HG03139 (cell line): Measurements from ENCODE around the gene MEIKIN.

Experiments
- ATAC-seq: cut with Tn5 transposase; IDR thresholded peaks from one replicate; pipeline ENCODE4 v1.9.1; 2021; ENCODE audit not compliant: unreplicated experiment

The MEIKIN gene, protein sequence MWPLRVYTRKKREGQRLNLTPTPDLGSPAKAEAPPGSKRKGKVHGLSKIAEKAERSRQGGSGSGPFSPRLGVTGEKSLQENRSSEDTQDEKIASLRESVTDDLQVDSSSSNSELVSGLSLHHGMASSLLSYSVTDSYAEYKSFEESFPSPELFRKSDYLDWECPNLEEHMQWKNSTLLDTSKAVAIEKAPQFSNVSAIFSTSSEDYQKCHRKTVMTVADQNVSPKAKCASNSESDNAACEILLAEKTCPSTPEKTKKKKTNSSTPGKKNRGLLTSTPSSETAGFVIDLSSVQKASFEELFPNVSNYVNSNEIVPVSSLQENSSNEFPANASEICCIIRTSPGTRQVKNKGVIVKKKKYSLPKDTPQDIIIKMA

DNA sequence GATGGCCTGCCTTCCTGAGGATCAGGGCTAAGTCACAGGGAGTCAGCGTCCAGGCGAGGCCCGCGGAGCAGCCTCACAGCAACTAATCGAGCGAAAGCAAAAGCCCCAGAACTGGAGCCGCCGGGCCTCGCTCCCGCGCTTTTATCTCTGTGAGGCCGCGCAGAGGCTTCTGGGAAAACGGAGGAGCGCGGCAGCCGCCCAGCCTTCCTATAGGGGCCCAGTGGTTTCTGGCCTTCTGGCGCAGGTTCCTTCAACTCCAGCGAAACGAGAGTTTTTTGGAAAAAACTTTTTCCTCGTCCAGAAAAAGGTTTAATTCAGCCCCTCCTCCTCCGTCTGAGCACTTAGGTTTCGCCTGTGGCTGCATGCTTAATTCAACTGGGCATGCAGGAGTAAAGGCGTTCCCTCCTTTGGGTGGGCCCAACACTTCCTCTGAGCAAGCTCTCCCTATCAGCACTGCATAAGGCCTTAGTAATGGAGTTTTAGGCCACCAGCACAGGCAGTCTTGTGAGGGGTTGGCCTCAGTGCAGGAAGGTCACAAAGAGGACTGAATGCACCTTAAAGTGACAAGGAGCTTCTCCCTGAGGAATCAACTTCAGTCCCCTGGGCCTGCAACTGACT is at the start of gene MEIKIN:
TSS of gene MEIKIN (minus strand) at position 113 of the 618 bp plus-strand sequence. CDS start 158 bp downstream, outside the sequence.
- no peak for ATAC-seq

DNA sequence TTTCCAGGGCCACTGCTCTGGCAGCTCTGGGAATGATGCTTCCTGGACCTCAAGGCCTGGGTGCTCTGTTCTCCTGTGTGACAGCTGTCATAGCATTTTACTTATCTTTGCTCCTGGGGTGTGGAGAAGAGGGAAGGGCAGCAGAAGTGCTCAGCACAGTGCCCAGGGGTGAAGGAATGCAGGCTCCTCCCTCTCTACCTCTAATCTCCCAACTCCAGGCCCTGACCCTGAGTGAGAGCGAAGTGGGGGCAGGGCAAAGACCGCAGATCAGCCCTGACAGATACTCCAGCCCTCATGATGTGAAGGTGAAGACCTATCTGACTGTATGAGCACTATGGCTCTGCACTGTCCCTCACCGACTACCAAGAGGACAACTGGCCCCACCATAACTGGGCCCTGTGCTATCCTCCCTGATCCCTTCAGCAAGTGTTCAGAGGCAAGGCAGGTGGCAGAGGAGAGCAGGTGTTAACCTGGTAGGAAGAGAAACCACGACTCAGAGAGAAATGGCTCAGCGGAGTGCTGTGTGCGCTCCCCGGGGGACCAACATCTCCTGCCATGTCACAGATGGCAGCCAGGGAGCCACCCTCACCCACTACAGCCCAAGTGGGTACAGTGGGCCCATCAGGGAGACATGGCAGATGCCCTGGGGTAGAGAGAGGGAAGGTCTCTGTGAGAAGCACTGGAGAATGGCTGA is 49.2 kb upstream of the MEIKIN start:
- no peak for ATAC-seq

DNA sequence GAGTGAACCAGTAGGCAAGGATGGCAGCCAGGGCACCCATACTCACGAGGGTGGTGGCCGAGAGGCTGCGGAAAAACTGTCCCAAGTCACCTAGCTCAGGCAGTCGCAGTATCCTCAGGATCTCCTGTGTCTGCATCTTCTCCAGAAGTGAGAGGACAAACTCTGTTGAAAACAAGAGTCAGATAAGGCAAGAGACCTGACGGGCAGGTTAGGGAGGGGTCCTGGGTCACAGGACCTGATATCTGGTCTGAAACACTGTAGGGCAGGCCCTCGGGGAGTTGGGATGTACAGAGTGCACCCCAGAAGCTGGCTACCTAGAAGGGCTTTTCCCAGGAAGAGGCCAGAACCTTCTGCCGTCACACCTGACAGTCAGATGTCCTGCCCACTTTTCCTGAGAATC is 48.6 kb upstream of the MEIKIN start:
- no peak for ATAC-seq

DNA sequence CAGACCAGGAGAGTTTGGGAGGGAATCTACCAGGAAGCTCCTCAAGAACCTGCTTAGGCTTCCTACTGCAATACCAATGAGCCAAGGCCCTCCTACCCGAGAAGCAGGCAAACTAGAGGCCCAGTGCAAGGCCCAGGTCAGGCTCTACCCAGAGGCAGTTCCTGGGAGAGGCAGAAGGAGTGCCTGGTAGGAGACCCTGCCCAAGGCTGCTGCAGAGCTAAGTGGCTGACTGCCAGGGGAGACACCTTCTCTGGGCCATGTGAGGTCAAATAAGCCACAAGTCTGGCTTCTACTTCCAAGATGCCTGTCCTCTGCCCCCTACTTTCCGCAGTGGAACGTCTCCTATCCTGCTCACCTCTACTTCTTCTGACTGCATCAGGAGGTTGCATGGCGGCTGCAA is 48.2 kb upstream of the MEIKIN start:
- no peak for ATAC-seq

DNA sequence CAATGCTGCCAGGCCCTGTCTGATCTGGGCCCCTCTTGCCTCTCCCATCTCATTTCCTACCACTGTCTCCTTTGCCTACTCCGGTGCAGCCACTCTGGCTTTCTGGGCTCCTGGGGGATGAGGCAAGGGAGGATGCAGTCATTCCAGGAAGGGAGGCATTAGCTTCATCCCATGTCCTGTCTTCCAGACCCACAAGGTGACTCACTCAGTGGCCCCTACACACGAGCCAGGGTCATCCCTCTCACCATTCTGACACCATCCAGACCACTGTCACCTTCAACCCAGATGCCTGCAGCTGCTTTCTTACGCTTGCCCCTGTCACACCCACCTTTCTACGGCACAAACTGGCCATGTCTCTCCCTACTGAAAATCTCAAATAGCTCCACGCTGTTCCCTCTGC is 46.9 kb upstream of the MEIKIN start:
- no peak for ATAC-seq

DNA sequence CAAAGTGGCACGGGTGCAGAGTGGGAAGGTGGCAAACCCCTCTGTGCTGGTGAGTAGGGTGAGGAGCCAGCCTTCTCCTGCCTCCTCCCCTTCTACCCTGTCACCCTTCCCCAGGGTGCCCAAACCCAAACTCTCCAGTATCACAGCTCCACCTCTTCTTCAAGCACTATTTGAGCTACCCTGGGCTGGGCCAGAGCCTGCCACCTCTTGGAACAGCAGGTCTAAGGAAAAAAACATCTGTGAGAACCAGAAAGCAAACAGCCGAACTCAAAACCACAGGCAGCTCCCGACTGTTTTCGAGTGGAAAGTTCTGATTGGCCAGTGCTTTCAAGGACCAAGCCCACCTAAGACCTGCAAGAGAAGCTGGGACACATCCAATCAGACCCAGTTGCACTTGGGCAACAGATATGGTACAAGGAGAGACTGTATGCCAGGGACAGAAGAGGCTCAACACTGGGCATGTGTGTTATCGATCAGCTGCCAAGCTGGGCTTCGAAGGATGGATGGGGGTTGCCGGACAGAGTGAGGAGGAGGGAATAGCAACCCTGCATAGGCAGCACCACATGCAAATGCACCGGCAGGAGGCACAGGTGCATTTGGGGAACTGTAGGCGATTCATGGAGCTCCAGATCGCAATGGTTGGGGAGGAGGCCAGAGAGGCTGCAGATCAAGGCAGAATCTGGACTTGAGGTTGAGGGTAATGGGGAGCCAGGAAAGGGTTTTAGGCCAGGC is 46.3 kb upstream of the MEIKIN start:
- ATAC-seq = no peak

DNA sequence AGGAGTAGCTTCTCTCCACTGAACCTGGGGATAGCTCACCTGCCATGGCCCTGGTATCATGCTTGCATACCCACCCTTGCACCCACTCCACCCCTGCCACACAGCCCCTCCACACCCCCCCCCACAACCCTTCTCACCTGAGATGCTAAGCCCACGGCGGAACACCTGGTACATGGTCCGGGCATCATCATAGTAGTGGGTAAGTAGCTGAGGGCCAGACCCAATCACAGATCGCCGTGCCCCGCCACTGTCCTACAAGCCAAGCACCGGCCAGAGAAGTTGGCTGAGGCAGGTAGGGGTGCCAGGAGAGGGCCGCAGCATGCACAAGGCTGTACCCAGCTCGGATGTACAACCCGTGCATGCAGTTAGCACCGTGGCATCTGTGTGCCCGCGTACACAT is 45.3 kb upstream of the MEIKIN start:
- ATAC-seq = no peak

DNA sequence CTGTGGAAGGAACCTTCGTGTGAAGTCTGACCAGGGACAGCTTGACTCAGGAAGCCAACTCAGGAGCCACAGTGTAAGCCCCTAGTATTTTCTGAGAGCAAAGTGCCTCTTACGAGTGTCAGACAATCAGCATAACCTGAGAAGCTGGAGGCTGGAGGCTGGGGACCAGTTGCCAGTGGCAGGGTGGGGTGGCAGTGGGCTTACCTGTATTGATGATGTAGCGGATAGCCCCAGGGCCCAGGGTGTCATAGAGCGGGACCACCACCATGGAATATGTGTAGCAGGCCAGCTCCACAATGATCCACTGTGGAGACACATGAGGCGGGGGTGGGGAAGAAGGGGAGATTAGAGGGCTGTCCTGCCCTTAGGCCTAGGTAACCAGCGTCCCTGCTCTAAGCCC is 43.1 kb upstream of the MEIKIN start:
- ATAC-seq = no peak

DNA sequence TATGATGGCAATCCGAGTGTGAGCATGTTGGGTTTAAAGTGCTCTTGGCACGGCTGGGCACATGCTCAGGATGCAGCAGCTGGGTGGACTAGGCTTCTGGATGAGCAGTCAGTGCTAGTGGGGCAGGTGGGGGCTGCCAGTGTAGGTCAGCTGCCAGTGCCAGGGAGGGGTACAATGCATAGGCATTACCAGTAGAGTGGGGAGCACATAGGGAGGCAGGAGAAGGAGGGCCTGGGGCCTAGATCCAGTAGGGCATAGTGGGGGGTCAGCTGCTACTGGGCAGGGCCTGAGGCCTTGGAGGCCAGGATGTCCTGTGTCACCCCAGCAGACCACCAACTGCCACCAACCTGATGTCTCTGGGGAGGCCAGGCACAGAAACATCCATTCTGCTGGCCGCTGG is 41.8 kb upstream of the MEIKIN start:
- ATAC-seq = no peak

DNA sequence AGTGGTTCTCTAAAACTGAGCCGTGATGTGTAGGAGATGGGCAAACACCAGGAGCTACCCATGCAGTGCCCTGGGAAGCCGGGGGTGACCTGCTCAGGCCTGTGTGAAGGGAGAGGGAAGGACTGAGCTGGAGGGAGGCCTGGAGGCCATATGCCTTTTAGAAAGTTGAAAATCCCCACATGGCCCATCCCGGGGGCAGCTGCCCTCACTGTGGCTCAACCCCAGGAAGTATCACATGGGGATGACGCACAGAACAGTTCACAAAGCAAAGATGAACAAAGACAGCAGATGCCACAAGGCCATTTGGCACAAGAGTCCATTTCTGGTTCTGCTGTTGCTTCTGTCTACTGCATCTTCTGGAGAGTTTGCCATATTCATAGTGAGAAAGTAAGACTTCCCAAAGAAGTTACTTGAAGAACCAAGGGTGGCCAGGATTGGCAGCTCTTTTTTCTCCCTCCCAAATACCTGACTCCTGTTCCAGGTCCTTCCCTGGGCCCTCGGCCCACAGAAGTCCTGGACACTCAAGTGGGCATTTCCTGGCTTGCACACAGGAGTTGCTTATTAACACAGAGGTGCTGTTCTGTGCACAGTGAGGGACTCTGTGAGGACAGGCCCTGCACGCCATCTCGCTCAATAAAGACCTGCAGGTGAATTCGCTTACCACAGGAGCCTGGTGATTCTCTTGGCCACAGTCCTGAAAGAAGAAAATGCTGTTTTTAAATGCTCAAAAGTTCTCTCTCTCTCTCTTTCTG is 40.9 kb upstream of the MEIKIN start:
- ATAC-seq = no peak

DNA sequence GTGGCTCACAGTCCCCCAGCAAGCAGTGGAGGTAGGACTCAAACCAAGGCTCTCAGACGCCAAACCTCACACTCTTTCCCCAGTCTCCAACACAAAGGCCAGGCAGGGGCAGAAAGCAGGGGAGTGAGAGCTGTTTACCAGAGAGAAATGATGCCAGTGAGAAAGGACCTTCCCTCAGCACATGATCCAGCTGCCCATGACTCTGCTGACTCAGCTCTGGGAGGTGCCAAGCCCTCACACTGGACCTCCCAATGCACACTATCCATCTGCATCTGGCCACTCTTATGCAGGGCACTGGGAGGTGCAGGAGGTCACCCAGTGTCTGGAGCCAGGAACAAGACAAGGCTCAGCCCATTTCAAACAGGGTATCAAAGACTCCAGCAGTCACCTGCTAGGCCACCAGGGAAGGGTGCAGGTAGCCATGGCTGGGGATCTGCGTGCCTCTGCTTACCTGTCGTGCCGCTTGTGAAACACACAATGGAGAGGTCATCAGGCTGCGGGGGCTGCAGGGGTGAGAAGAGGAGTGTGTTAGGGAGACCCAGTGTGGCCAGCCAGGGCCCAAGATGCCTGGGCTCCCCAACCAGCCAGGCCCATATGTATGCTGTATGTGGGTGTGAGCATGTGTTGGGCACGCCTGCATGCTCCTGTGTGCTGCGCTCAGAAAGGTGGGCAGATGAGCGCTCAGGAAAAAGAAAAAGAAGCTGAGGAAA is 39.6 kb upstream of the MEIKIN start:
- ATAC-seq = no peak

DNA sequence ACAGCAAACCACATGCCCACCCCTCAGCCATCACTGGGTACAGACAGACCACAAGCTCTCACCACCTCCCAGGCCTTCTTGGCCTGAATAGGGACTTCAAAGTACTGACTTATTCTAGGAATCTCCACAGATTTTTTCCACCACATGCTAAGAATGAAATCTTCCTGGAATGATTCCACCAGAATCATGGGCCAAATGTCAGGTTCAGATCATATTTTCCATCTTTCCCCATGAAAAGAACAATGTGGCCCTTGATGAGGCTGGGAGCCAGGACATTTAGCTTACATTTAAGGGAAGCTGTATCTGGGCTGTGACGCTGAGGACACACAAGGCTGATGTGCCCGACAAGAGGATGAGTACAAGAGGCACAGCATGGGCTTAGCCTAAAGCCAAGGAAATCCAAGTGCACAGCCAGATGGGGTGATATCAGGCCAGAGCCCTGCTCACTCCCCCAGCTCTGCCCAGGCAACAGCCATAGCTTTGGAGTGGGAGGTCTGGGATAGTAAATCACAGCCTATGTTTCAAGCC is 37.8 kb upstream of the MEIKIN start:
- ATAC-seq = no peak

DNA sequence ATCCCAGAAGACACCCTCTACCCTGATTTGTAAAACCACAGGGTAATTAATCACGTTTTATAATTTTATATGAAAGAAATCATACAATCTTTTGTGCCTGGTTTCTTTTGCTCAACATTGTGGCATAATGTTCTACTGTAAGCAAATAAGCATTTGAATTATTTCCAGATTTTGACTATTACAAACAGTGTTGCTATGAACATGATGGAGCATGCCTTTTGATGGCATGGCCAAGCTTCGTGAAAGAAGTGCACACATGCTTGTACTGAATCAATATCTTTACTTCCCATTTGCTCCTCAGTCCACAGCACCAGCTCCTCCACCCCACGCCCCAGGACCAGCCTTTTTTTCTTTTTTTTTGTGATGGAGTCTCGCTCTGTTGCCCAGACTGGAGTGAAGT is 36.1 kb upstream of the MEIKIN start:
- no peak for ATAC-seq

DNA sequence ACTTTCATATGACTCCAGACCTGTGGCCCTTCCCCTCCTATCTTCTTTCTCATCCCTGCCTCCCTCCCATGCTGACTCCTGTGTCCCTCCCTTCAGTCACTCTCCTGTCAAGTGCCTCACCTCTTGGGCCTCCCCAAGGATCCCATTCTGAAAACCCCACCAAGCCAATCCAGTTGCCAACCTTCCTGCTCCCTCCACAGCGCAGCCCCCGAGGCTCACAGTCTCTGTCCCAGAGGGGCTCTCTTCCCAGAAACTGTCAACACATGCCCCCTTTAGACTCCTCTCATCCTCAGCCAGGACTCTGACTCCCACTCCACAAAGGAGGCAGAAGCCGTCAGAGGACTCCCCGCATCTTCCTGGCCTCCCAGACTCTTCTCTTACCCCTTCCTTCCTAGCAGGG is 35.2 kb upstream of the MEIKIN start:
- ATAC-seq = no peak

DNA sequence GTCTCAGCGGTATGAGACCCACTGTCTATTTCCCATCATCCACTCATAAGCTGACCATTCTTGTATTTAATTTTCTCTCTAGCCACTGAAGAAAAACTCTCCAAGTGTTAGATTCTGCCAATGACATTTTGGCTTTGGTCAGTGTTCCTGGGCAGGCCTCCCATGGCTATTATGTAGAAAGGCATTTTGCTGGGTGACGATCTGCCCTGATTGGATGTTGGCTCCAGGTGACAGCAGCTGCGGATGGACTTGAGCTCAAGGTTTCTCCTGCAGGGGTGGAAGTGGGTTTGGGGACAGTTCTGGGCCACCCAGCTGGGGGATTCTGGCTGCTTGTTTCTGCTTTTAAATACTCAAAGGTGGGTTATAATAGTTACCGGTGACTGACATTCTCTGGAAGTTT is 34.4 kb upstream of the MEIKIN start:
- ATAC-seq = no peak

DNA sequence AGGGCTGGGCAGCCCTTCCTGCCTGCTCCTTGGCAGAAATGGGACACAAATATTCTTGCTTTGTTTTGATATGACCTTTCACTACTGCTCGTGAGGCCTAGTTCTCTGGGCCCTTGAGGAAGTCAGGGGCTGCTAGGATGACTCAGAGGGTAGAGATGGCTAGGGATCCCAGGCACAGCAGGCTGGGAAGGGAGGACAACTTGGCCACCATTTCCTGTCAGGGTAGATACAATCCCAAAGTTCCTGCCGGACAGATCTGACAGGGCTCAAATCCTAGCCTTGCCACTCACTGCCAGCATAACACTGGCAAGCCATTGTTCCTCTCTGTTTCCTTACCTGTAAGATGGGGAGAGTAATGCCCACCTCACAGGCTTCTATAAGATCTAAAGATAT is 31.7 kb upstream of the MEIKIN start:
- no peak for ATAC-seq

DNA sequence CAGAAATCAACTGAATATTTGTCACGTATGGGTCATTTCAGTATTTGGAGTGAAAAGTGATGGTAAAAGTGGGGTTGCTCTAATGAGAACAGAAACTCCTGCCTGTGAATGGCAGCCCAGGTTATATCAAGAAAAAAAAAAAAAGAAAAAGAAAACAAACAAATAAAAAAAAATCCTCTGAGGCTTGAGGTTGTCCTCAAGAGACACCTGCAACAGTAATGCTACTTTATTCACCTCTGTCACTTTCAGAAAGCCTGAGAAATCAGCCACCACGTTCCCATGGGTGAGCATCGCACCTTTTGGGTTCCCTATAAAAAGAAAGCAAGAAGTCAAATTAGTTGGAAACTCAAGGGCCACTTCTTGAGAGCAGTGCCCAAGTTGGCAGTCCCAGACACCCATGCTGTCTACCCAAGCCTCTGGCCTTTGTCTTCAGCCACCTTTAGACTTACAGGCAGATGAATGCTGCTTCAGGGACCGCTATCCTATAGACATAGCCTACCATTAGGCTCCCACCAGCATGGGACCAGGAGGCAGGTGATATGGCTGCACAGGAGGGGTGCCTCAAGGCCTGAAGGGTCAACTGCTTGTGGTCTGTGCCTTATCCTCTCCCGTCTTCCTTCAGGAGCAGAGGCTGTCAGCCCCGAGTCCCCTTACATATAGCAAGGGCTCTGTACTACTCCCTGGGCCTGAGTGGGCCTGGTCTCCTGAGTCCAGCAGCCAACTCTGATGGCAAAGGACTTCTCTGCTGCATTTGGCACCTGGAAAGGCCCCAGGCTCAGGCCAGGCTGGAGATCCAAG is 31.1 kb upstream of the MEIKIN start:
- no peak for ATAC-seq

DNA sequence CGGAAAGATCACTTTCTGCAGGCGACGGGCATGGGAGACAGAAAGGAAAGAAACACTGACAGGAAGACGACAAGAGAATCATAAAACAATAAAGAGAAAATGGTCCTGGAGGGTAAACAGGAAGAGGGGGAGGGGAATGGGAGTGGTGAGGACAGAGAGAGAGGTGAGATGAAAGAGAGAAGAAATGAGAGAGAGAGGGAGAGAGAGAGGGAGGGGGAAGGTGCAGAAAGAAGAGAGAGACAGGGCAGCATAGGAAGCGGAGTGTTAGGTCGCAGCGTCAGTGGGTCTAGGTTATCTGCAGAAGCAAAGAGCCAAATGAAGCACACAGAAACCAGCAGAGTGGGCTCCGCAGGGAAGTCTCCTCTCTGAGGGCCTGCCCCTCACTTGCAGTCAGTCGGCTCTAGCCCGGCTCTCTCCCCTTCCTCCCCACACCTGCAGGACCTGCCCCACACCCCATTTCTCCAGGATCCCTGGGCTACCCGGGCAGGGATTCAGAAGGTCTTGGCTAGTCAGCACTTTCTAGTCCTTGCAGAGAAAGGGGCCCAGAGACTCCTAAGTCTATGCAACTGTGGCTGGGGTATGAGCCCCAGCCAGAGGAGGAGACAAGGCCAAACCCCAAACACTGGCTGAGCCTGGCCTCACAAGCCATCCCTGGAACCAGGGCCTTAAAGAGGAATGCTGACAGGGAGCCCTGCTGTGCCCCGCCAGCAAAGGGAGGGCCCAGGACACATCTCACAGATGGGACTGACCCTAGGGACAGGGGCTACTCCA is 29.7 kb upstream of the MEIKIN start:
- ATAC-seq = no peak

DNA sequence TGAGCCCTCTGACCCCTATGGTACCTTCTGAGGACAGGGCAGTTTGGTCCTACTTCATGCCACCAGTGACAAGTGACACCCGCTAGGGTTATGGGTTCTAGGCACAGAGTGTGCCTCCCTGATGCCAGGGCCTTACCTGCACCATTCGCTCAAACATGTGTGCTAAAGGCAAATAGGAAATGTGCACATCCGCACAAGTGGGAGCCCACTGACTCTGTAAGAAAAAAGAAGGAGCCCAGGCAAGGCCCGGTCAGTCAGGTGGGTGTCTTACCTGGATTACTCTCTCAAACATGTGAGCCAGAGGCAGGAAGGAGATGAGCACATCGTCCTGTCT is 29.1 kb upstream of the MEIKIN start:
- ATAC-seq = no peak
